Natural killer cell (primary cell): ENCODE results near the gene SANBR. TPM values are rescaled to one million over a fixed set of nuclear protein-coding genes. Genes with fewer than 3 reads are reported as not detected.

Source experiments
- ATAC-seq, 3 donors: fragments of 150-1000 bp in 2 of 3; fragments of 200-7000 bp in 1 of 3; cut with Tn5 transposase; 1 replicate in 1 of 3; 2 replicates in 2 of 3; pipeline ENCODE4 v1.10.0; 2021; ENCODE audit warnings: mild to moderate bottlenecking in 2 of 3, moderate library complexity in 2 of 3
- DNase-seq, 2 donors: peaks; one replicate each; pipeline versions ENCODE4 v3.0.0 to v3.0.0-alpha.2; 2013 to 2021; ENCODE audit warnings: mixed read lengths in 1 of 2
- H3K27ac ChIP-seq: one replicate; pipeline ENCODE4 v1.5.1; 2013; ENCODE audit warnings: mild to moderate bottlenecking, low read length
- H3K27me3 ChIP-seq: one replicate; pipeline ENCODE4 v1.6.1; 2013; ENCODE audit warnings: low read length; ENCODE audit not compliant: control insufficient read depth, insufficient read depth
- H3K36me3 ChIP-seq: one replicate; pipeline ENCODE4 v1.6.1; 2013; ENCODE audit warnings: low read length; ENCODE audit not compliant: control insufficient read depth, insufficient read depth
- H3K4me1 ChIP-seq: one replicate; pipeline ENCODE4 v1.6.1; 2013; ENCODE audit warnings: low read length; ENCODE audit not compliant: control insufficient read depth, insufficient read depth
- H3K4me3 ChIP-seq: one replicate; pipeline ENCODE4 v1.5.1; 2013; ENCODE audit warnings: low read length
- H3K9me3 ChIP-seq: one replicate; pipeline ENCODE4 v1.6.1; 2013; ENCODE audit warnings: low read length; ENCODE audit not compliant: control insufficient read depth, insufficient read depth
- H3K27ac Mint-ChIP-seq, 2 donors: one replicate each; pipeline ENCODE4 v1.8.0; 2022; ENCODE audit warnings: mild to moderate bottlenecking in 2 of 2, mixed read lengths in 2 of 2, moderate library complexity in 1 of 2
- H3K27me3 Mint-ChIP-seq, 2 donors: one replicate each; pipeline ENCODE4 v1.8.0; 2022; ENCODE audit warnings: low read depth in 2 of 2, mixed read lengths in 2 of 2
- H3K36me3 Mint-ChIP-seq: one replicate; pipeline ENCODE4 v1.8.0; 2022; ENCODE audit warnings: mixed read lengths
- H3K4me1 Mint-ChIP-seq, 2 donors: one replicate each; pipeline ENCODE4 v1.8.0; 2022; ENCODE audit warnings: mixed read lengths in 2 of 2
- H3K4me3 Mint-ChIP-seq: one replicate; pipeline ENCODE4 v1.8.0; 2022; ENCODE audit warnings: mild to moderate bottlenecking, moderate library complexity, mixed read lengths
- H3K9me3 Mint-ChIP-seq, 2 donors: one replicate each; pipeline ENCODE4 v1.8.0; 2022; ENCODE audit warnings: mixed read lengths in 2 of 2
- CTCF ChIP-seq: fragments of 200-600 bp; IDR thresholded peaks from one replicate; pipeline ENCODE4 v1.8.0; 2022; ENCODE audit warnings: antibody characterized with exemption
- WGBS: methylation state at CpG from one replicate; pipeline ENCODE4 v1.1.7; 2013; ENCODE audit warnings: missing lambda C conversion rate; ENCODE audit not compliant: insufficient coverage; 5-methylcytosine and 5-hydroxymethylcytosine counted together
- intact Hi-C: fragments of 100-400 bp; cut with micrococcal nuclease; formaldehyde crosslinking; loops from one replicate; pipeline ENCODE4 v1.14.2; 2022
- total RNA-seq, 4 donors: library from RNA; stranded (reverse); fragments of 120-200 nt in 1 of 4; gene quantifications; one replicate each; pipeline versions ENCODE4 v1.2.3 to v1.2.4, GENCODE V29; 2013 to 2022

SANBR gene
- total RNA-seq, 3 donors from 2014 or later (not counting 1 experiment from before 2014, with no cell fraction given): 5.3 to 6.3 (median 5.8) TPM

GRCh38 chr2:61045999-61046398 lies 19.7 kb upstream of the SANBR start:
- H3K27me3 Mint-ChIP-seq: no peaks in the 10 kb centered on the region
- peaks cover 8 to 22% of the 10 kb centered on the region in 2 donors for H3K4me1 Mint-ChIP-seq
- peaks cover 39% of the 10 kb centered on the region for H3K36me3 ChIP-seq
- 100% methylated on average over 2 of the region's 4 CpGs for WGBS
- TF ChIP-seq CTCF: no peak
- H3K27me3 ChIP-seq: no peaks in the 10 kb centered on the region
- H3K27ac ChIP-seq: no peak overlapping the region
- no peak overlapping the region for H3K4me3 ChIP-seq
- H3K4me3 Mint-ChIP-seq: no peak overlapping the region
- intact Hi-C loops: no loop called here
- peak overlapping the region in 1 of 2 donors; percentile 13 for H3K27ac Mint-ChIP-seq
- H3K36me3 Mint-ChIP-seq: peaks cover 8% of the 10 kb centered on the region
- ATAC-seq (no peak), DNase-seq (no peak)
- no peaks in the 10 kb centered on the region for H3K9me3 Mint-ChIP-seq
- peaks cover 6% of the 10 kb centered on the region for H3K4me1 ChIP-seq
- H3K9me3 ChIP-seq: no peaks in the 10 kb centered on the region

- H3K4me1 ChIP-seq: no peaks in the 10 kb centered on the region
- H3K4me3 ChIP-seq: no peak overlapping the region
- Mint-ChIP-seq H3K9me3 (no peaks in the 10 kb centered on the region), H3K36me3 (peaks cover 7% of the 10 kb centered on the region), H3K27me3 (no peaks in the 10 kb centered on the region), H3K4me3 (no peak overlapping the region), H3K4me1 (no peaks in the 10 kb centered on the region), H3K27ac (no peak overlapping the region)
- ATAC-seq (no peak), DNase-seq (no peak)
- H3K36me3 ChIP-seq: peaks cover 11% of the 10 kb centered on the region
- no peak for TF ChIP-seq CTCF
- H3K27me3 ChIP-seq: no peaks in the 10 kb centered on the region
- 44% methylated on average over 2 of the region's 2 CpGs for WGBS
- H3K27ac ChIP-seq: no peak overlapping the region
- H3K9me3 ChIP-seq: no peaks in the 10 kb centered on the region
- intact Hi-C loops: no loop called here
Measured at GRCh38 chr2:61055557-61055956, 10.1 kb upstream of the SANBR start.

- TF ChIP-seq CTCF: no peak
- H3K4me3 Mint-ChIP-seq: no peak overlapping the region
Measured at GRCh38 chr2:61057562-61057961, 8.1 kb upstream of the SANBR start.

GRCh38 chr2:61059382-61059781 lies 6.3 kb upstream of the SANBR start:
- no peak for TF ChIP-seq CTCF
- no peaks in the 10 kb centered on the region for H3K27me3 ChIP-seq
- no peak for ATAC-seq
- Mint-ChIP-seq H3K27me3 (no peaks in the 10 kb centered on the region), H3K4me1 (no peaks in the 10 kb centered on the region), H3K27ac (no peak overlapping the region), H3K4me3 (no peak overlapping the region), H3K36me3 (no peaks in the 10 kb centered on the region), H3K9me3 (no peaks in the 10 kb centered on the region)
- intact Hi-C loops: no loop called here
- DNase-seq: no peak
- H3K9me3 ChIP-seq: no peaks in the 10 kb centered on the region
- H3K36me3 ChIP-seq: peaks cover under 1% of the 10 kb centered on the region
- H3K4me3 ChIP-seq: no peak overlapping the region
- no peaks in the 10 kb centered on the region for H3K4me1 ChIP-seq
- no peak overlapping the region for H3K27ac ChIP-seq

More at GRCh38 chr2:61057562-61057961, 8.1 kb upstream of the SANBR start:
- intact Hi-C loops: no loop called here
- no peaks in the 10 kb centered on the region for H3K9me3 ChIP-seq
- peaks cover 5% of the 10 kb centered on the region for H3K36me3 ChIP-seq
- H3K27ac ChIP-seq: no peak overlapping the region
- no peaks in the 10 kb centered on the region for H3K27me3 ChIP-seq
- no peaks in the 10 kb centered on the region for H3K4me1 ChIP-seq
- DNase-seq (no peak), ATAC-seq (no peak)
- no peaks in the 10 kb centered on the region for H3K27me3 Mint-ChIP-seq
- no peak overlapping the region for H3K27ac Mint-ChIP-seq
- no peaks in the 10 kb centered on the region for H3K36me3 Mint-ChIP-seq
- H3K4me1 Mint-ChIP-seq: no peaks in the 10 kb centered on the region
- H3K9me3 Mint-ChIP-seq: no peaks in the 10 kb centered on the region
- no peak overlapping the region for H3K4me3 ChIP-seq
